ENCODE data around the gene RNF217.

The RNF217 gene

GRCh38 chr6:124984668-124985338 is 22.6 kb downstream of the RNF217 start:
- no peak overlapping the region for H3K27ac Mint-ChIP-seq (ENCODE audit: low read depth)
- H3K9me3 Mint-ChIP-seq, result no peaks in the 10 kb centered on the region
- no peaks in the 10 kb centered on the region for H3K4me1 Mint-ChIP-seq
- ATAC-seq (replicated peaks; ENCODE audit: extremely low read depth, poor library complexity, severe bottlenecking) (no peak), DNase-seq (ENCODE audit: low spot score in 2 of 2) (no peak)
- no peak overlapping the region for H3K4me3 Mint-ChIP-seq
- H3K36me3 Mint-ChIP-seq (ENCODE audit: insufficient read depth), result peaks cover 2% of the 10 kb centered on the region
- H3K27me3 Mint-ChIP-seq, result peaks cover 8% of the 10 kb centered on the region

- peaks cover 2% of the 10 kb centered on the region for H3K36me3 Mint-ChIP-seq (ENCODE audit: insufficient read depth)
- no peaks in the 10 kb centered on the region for H3K4me1 Mint-ChIP-seq
Observed at GRCh38 chr6:124986164-124986563, 23.9 kb downstream of the RNF217 start.

DNA sequence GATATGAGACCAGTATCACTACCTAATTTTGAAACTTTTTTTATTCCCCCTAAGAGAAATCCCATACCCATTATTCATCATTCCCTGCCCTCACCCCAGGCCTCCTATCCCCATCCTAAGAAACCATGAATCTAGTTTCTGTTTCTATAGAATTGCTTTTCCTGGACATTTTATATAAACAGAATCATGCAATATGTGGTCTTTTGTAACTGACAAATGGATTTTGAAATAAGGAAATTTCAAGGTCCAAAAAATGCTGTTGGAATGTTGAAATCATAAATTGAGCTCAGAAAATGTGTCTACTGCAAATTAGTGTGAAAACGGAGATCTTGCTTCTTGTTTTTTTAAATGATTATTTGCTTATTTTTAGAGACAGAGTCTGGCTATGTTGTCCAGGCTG is 25.1 kb downstream of the RNF217 start:
- H3K27ac Mint-ChIP-seq (ENCODE audit: low read depth), result no peak overlapping the region
- H3K4me3 Mint-ChIP-seq, result no peak overlapping the region
- peaks cover 2% of the 10 kb centered on the region for H3K36me3 Mint-ChIP-seq (ENCODE audit: insufficient read depth)
- H3K4me1 Mint-ChIP-seq, result no peaks in the 10 kb centered on the region
- ATAC-seq (replicated peaks; ENCODE audit: extremely low read depth, poor library complexity, severe bottlenecking) (no peak), DNase-seq (ENCODE audit: low spot score in 2 of 2) (no peak)
- no peaks in the 10 kb centered on the region for H3K9me3 Mint-ChIP-seq
- H3K27me3 Mint-ChIP-seq, result no peaks in the 10 kb centered on the region

More at GRCh38 chr6:124986164-124986563, 23.9 kb downstream of the RNF217 start:
- no peak overlapping the region for H3K27ac Mint-ChIP-seq (ENCODE audit: low read depth)
- H3K27me3 Mint-ChIP-seq, result no peaks in the 10 kb centered on the region
- no peak overlapping the region for H3K4me3 Mint-ChIP-seq
- ATAC-seq (replicated peaks; ENCODE audit: extremely low read depth, poor library complexity, severe bottlenecking), result no peak
- DNase-seq (ENCODE audit: low spot score in 2 of 2), result no peak
- no peaks in the 10 kb centered on the region for H3K9me3 Mint-ChIP-seq

DNA sequence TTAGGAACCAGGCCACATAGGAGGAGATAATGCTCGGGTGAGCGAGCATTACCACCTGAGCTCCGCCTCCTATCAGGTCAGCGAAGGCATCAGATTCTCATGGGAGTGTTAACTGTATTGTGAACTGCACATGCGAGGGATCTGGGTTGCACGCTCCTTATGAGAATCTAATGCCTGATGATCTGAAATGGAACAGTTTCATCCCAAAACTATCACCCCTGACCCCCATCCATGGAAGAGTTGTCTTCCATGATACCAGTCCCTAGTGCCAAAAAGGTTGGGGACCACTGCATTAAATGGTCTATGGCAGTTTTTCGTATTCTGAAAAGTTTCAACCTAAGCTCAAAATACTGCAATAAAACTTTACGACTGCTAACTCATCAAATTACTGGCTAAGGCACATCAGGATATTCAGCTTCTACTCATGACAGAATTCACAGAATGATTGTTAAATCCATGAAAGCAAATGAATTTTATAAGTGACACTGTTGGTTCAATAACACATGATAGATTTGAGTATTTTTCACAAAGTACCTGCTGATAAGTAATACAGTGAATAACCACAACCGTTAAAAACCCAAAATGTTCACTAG is 25.9 kb downstream of the RNF217 start:
- DNase-seq (ENCODE audit: low spot score in 2 of 2) (no peak), ATAC-seq (replicated peaks; ENCODE audit: extremely low read depth, poor library complexity, severe bottlenecking) (no peak)
- Mint-ChIP-seq H3K4me3 (no peak overlapping the region), H3K9me3 (no peaks in the 10 kb centered on the region), H3K36me3 (ENCODE audit: insufficient read depth) (peaks cover 2% of the 10 kb centered on the region), H3K27ac (ENCODE audit: low read depth) (no peak overlapping the region), H3K4me1 (no peaks in the 10 kb centered on the region), H3K27me3 (no peaks in the 10 kb centered on the region)

GRCh38 chr6:124989136-124989983 is 27.1 kb downstream of the RNF217 start:
- H3K27me3 Mint-ChIP-seq, result no peaks in the 10 kb centered on the region
- H3K9me3 Mint-ChIP-seq, result no peaks in the 10 kb centered on the region
- no peak overlapping the region for H3K4me3 Mint-ChIP-seq
- H3K4me1 Mint-ChIP-seq, result no peaks in the 10 kb centered on the region
- H3K27ac Mint-ChIP-seq (ENCODE audit: low read depth), result no peak overlapping the region
- no peak for ATAC-seq (replicated peaks; ENCODE audit: extremely low read depth, poor library complexity, severe bottlenecking)
- DNase-seq (ENCODE audit: low spot score in 2 of 2), result no peak
- peaks cover 2% of the 10 kb centered on the region for H3K36me3 Mint-ChIP-seq (ENCODE audit: insufficient read depth)

GRCh38 chr6:124990988-124991387 is 28.8 kb downstream of the RNF217 start:
- DNase-seq (ENCODE audit: low spot score in 2 of 2), result no peak
- H3K36me3 Mint-ChIP-seq (ENCODE audit: insufficient read depth), result no peaks in the 10 kb centered on the region
- no peaks in the 10 kb centered on the region for H3K4me1 Mint-ChIP-seq
- ATAC-seq (replicated peaks; ENCODE audit: extremely low read depth, poor library complexity, severe bottlenecking), result no peak
- H3K4me3 Mint-ChIP-seq, result no peak overlapping the region
- H3K9me3 Mint-ChIP-seq, result no peaks in the 10 kb centered on the region
- no peak overlapping the region for H3K27ac Mint-ChIP-seq (ENCODE audit: low read depth)
- no peaks in the 10 kb centered on the region for H3K27me3 Mint-ChIP-seq

DNA sequence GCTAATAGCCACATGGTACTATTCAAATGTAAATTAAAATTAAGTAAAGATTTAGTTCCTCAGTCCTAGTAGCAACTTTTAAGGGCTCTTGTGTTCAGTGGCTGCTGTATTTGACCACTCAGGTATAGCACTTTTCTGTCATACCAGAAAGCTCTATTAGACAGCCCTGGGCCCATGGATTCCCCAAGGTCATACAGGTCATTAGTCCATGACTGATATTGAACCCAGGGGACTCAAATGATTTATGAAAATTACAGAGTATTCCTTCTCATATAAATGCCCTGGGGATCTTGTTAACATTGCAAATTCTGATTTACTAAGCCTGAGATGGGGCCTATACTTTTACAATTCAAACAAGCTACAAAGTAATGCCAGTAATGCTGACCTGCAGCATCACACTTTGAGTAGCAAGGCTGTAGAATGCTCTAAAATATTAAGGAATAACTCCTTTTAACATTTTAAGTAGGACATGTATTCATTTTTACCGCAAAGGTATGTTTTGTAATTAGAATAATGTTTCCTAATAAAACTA is 29.6 kb downstream of the RNF217 start:
- H3K36me3 Mint-ChIP-seq (ENCODE audit: insufficient read depth), result no peaks in the 10 kb centered on the region
- H3K27ac Mint-ChIP-seq (ENCODE audit: low read depth), result no peak overlapping the region
- no peaks in the 10 kb centered on the region for H3K4me1 Mint-ChIP-seq
- no peaks in the 10 kb centered on the region for H3K27me3 Mint-ChIP-seq
- ATAC-seq (replicated peaks; ENCODE audit: extremely low read depth, poor library complexity, severe bottlenecking), result no peak
- no peak for DNase-seq (ENCODE audit: low spot score in 2 of 2)
- H3K4me3 Mint-ChIP-seq, result no peak overlapping the region
- H3K9me3 Mint-ChIP-seq, result no peaks in the 10 kb centered on the region

DNA sequence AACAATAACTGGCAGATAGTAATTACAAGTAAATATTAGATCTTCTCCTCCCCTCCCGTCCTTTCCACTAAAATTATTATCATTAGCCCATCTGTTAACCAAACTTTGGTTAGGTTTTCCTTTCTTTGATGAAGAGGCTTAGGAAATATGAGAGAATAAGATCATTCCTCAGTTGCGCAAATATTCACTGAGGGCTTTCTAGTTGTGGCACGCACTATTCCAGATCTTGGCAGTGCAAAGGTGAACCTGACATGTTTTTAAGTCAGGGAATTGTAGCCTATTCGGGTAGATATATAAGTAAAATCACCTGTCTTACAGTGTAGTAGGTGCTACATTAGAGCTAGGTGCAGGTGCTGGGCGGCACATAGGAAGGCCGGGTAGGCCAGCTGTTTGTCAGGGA is 31.1 kb downstream of the RNF217 start:
- no peaks in the 10 kb centered on the region for H3K27me3 Mint-ChIP-seq
- no peaks in the 10 kb centered on the region for H3K4me1 Mint-ChIP-seq
- H3K9me3 Mint-ChIP-seq, result peaks cover 6% of the 10 kb centered on the region
- H3K36me3 Mint-ChIP-seq (ENCODE audit: insufficient read depth), result no peaks in the 10 kb centered on the region
- H3K27ac Mint-ChIP-seq (ENCODE audit: low read depth), result no peak overlapping the region
- no peak overlapping the region for H3K4me3 Mint-ChIP-seq
- ATAC-seq (replicated peaks; ENCODE audit: extremely low read depth, poor library complexity, severe bottlenecking) (no peak), DNase-seq (ENCODE audit: low spot score in 2 of 2) (no peak)

DNA sequence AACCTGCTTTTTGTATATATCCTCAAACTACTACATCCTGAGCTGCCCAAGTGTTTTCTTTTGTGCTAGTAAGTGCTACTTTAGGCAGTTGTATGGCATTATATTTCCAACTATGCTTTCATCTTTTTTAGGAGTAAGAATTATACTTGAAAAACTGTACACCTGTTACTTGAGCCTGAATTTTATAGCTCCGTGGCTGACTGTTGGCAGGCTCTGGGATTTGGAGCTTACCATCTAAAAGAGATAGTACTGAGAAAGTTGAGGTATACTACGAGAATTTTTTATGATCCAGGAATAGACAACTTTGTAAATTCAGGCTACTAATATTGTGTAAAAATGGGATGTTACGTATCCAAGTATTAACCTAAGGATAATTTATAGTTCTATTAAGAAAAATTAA is 32.4 kb downstream of the RNF217 start:
- Mint-ChIP-seq H3K27ac (ENCODE audit: low read depth) (no peak overlapping the region), H3K4me3 (no peak overlapping the region), H3K4me1 (no peaks in the 10 kb centered on the region), H3K9me3 (peaks cover 6% of the 10 kb centered on the region), H3K36me3 (ENCODE audit: insufficient read depth) (no peaks in the 10 kb centered on the region), H3K27me3 (no peaks in the 10 kb centered on the region)
- ATAC-seq (replicated peaks; ENCODE audit: extremely low read depth, poor library complexity, severe bottlenecking) (no peak), DNase-seq (ENCODE audit: low spot score in 2 of 2) (no peak)

DNA sequence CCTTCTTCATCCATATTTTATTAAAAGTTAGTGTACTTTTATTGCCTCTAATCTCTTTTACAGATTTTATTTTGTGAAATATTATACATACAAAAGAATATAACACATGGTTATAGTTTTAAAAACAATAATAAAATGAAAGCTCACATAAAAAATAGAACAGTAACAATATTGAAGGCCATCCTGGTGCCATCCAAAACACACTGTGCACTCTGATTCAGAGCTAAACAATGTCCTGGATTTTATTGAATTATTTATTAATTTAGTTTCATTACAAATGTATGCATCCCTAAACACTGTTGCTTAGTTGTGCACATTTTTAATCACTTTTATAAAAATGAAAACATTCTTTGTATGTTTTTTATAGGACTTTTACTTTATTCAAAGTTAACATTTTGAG is 32.9 kb downstream of the RNF217 start:
- Mint-ChIP-seq H3K27me3 (no peaks in the 10 kb centered on the region), H3K4me1 (no peaks in the 10 kb centered on the region), H3K9me3 (peaks cover 6% of the 10 kb centered on the region), H3K27ac (ENCODE audit: low read depth) (no peak overlapping the region), H3K4me3 (no peak overlapping the region), H3K36me3 (ENCODE audit: insufficient read depth) (no peaks in the 10 kb centered on the region)
- no peak for DNase-seq (ENCODE audit: low spot score in 2 of 2)
- no peak for ATAC-seq (replicated peaks; ENCODE audit: extremely low read depth, poor library complexity, severe bottlenecking)

- H3K36me3 Mint-ChIP-seq (ENCODE audit: insufficient read depth), result no peaks in the 10 kb centered on the region
- H3K4me3 Mint-ChIP-seq, result no peak overlapping the region
- DNase-seq (ENCODE audit: low spot score in 2 of 2) (no peak), ATAC-seq (replicated peaks; ENCODE audit: extremely low read depth, poor library complexity, severe bottlenecking) (no peak)
- peaks cover 6% of the 10 kb centered on the region for H3K9me3 Mint-ChIP-seq
- H3K27ac Mint-ChIP-seq (ENCODE audit: low read depth), result no peak overlapping the region
- no peaks in the 10 kb centered on the region for H3K27me3 Mint-ChIP-seq
- H3K4me1 Mint-ChIP-seq, result no peaks in the 10 kb centered on the region
Observed at GRCh38 chr6:124995645-124996325, 33.5 kb downstream of the RNF217 start.

DNA sequence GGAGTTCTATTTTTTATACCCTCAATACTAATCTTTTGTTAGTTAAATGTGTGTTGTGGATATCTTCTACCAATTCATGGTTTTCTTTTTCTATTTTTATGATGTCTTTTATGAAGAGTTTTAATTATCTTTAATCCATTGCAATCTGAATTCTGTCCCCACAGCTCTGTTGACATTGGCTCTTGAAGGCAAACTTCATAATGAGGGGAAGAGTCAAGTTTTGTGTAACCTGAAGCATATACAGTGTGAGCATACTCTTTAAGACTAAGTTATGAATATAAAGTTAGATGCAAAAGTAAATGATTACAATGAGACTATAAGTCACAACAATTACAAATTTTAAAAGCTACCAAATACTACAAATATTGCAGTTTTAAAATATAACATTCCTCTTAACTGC is 34.2 kb downstream of the RNF217 start:
- ATAC-seq (replicated peaks; ENCODE audit: extremely low read depth, poor library complexity, severe bottlenecking) (no peak), DNase-seq (ENCODE audit: low spot score in 2 of 2) (no peak)
- H3K4me3 Mint-ChIP-seq, result no peak overlapping the region
- no peaks in the 10 kb centered on the region for H3K36me3 Mint-ChIP-seq (ENCODE audit: insufficient read depth)
- H3K27me3 Mint-ChIP-seq, result no peaks in the 10 kb centered on the region
- H3K27ac Mint-ChIP-seq (ENCODE audit: low read depth), result no peak overlapping the region
- H3K4me1 Mint-ChIP-seq, result no peaks in the 10 kb centered on the region
- peaks cover 6% of the 10 kb centered on the region for H3K9me3 Mint-ChIP-seq

Measured in central memory CD8-positive, alpha-beta T cell (primary cell).